Stimulated activated CD4-positive, alpha-beta T cell treated with anti-CD3 and anti-CD28 coated beads, Interleukin-4, amount 100 ng/mL, for 1 hour (primary cell): Measurements from ENCODE around the gene SEPHS1.
"Not testable (repeated sequence)": the region's sequence is repeated elsewhere in the genome, so short reads cannot be mapped to it uniquely, and the experiment has no call there.

ENCODE experiments used
- DNase-seq: peaks from one replicate; pipeline ENCODE4 v3.0.0-alpha.2; 2020

Gene SEPHS1

GRCh38 chr10:13276749-13277365 is 71.2 kb downstream of the SEPHS1 start:
- no peak for DNase-seq

GRCh38 chr10:13276146-13276545 is 71.9 kb downstream of the SEPHS1 start:
- DNase-seq: not testable (repeated sequence)

GRCh38 chr10:13272164-13272571 is 75.9 kb downstream of the SEPHS1 start:
- no peak for DNase-seq

GRCh38 chr10:13271552-13272163 is 76.4 kb downstream of the SEPHS1 start:
- DNase-seq: peak; percentile 41

- DNase-seq: no peak
These were observed 77.1 kb downstream of the SEPHS1 start for GRCh38 chr10:13270877-13271551.

GRCh38 chr10:13268841-13269240 is 79.3 kb downstream of the SEPHS1 start:
- no peak for DNase-seq

- DNase-seq: no peak
These were observed 79.8 kb downstream of the SEPHS1 start for GRCh38 chr10:13268310-13268709.
